Measurements from ENCODE around the gene TMEM183A.

The TMEM183A gene

DNA sequence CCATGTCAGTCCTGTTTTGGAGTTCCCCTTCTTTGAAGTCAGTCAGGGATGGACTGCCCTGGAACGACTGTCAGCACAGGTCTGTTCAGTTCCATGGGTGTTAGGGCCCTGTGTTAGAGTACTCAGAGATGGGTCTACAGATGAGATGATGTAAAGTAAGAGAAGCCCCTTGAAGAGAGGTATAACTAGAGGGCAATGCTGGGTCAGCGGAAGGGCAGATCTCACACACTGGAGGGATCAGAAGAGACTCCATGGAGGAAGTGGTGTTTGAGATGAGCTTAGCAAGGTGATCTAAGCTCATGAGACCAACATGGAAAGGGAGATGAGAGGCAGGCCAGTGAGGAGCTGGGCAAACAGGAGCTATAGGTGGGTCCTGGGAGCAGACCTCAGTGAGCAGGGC, 26.7 kb downstream of the TMEM183A start:
- TF ChIP-seq EZH2 (IDR thresholded peaks at IDR 0.05; ENCODE audit: borderline replicate concordance, low read depth, low read length, severe bottlenecking) (no peak), CTCF (IDR thresholded peaks at IDR 0.05; ENCODE audit: borderline replicate concordance, extremely low read depth, low read length, poor library complexity, severe bottlenecking) (no peak)
- no peaks in the 10 kb centered on the region for H3K9me3 ChIP-seq (ENCODE audit: insufficient read depth, low read length, severe bottlenecking)
- H3K4me3 ChIP-seq (ENCODE audit: low read depth in 1 of 2, low read length in 2 of 2): no peak overlapping the region
- no peaks in the 10 kb centered on the region for H3K4me1 ChIP-seq (ENCODE audit: insufficient read depth, low read length)
- H3K27me3 ChIP-seq (ENCODE audit: insufficient read depth, low read length, poor library complexity): peaks cover 9% of the 10 kb centered on the region
- no peaks in the 10 kb centered on the region for H3K79me2 ChIP-seq (ENCODE audit: insufficient read depth, low read length)
- H3K27ac ChIP-seq (ENCODE audit: low read length): no peak overlapping the region
- no peaks in the 10 kb centered on the region; the same call in 1 of the 2 replicates for H4K20me1 ChIP-seq (ENCODE audit: insufficient read depth, low read length)
- H2AFZ ChIP-seq (ENCODE audit: low read depth, low read length): no peak overlapping the region
- DNase-seq (no peak), ATAC-seq (ENCODE audit: insufficient read depth, low read depth) (no peak)
- no peaks in the 10 kb centered on the region for H3K36me3 ChIP-seq (ENCODE audit: insufficient read depth, low read length)
- H3K9ac ChIP-seq (ENCODE audit: low read depth, low read length): no peak overlapping the region
- H3K4me2 ChIP-seq (ENCODE audit: insufficient read depth, low read length): no peak overlapping the region

DNA sequence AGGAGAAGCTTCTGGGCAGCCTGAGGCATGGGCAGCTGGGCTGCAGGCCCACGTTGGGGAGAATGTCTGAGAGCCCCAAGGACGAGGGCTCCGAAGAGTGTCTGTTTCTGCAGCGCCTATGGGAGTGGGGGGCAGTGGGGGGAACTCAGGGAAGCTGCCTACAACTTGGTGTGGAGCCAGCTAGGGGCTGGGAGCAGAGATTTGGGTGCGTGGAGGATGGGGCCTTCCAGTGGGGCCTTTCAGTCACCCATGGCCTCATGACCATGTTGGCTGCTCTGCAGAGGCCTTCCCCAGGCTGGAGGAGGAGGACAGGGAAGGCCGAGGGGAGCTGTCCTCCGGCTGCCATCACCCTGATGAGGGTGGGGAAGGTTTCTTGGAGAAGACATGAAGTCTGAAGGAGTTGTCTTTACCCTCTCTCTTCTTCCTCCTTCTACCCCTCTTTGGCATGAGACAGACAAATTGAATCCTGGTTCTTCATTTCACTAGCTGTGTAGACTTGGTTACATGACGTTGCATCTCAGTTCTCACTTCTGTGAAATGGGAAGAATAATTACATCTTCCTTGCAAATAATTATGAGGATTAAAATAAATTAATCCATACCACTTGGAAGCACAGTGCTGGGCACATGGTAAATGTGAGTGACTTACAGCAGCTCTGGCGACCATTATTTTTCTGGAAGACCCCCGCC, 27.4 kb downstream of the TMEM183A start:
- H3K27ac ChIP-seq (ENCODE audit: low read length): no peak overlapping the region
- TF ChIP-seq CTCF (IDR thresholded peaks at IDR 0.05; ENCODE audit: borderline replicate concordance, extremely low read depth, low read length, poor library complexity, severe bottlenecking): no peak
- TF ChIP-seq EZH2 (IDR thresholded peaks at IDR 0.05; ENCODE audit: borderline replicate concordance, low read depth, low read length, severe bottlenecking): no peak
- H3K9ac ChIP-seq (ENCODE audit: low read depth, low read length): no peak overlapping the region
- ATAC-seq (ENCODE audit: insufficient read depth, low read depth): no peak
- H4K20me1 ChIP-seq (ENCODE audit: insufficient read depth, low read length): no peaks in the 10 kb centered on the region; the same call in 1 of the 2 replicates
- DNase-seq: no peak
- H2AFZ ChIP-seq (ENCODE audit: low read depth, low read length): no peak overlapping the region
- H3K4me1 ChIP-seq (ENCODE audit: insufficient read depth, low read length): no peaks in the 10 kb centered on the region
- no peaks in the 10 kb centered on the region for H3K36me3 ChIP-seq (ENCODE audit: insufficient read depth, low read length)
- no peak overlapping the region for H3K4me2 ChIP-seq (ENCODE audit: insufficient read depth, low read length)
- no peaks in the 10 kb centered on the region for H3K9me3 ChIP-seq (ENCODE audit: insufficient read depth, low read length, severe bottlenecking)
- H3K4me3 ChIP-seq (ENCODE audit: low read depth in 1 of 2, low read length in 2 of 2): no peak overlapping the region
- H3K27me3 ChIP-seq (ENCODE audit: insufficient read depth, low read length, poor library complexity): peaks cover 9% of the 10 kb centered on the region
- no peaks in the 10 kb centered on the region for H3K79me2 ChIP-seq (ENCODE audit: insufficient read depth, low read length)

- TF ChIP-seq EZH2 (IDR thresholded peaks at IDR 0.05; ENCODE audit: borderline replicate concordance, low read depth, low read length, severe bottlenecking) (no peak), CTCF (IDR thresholded peaks at IDR 0.05; ENCODE audit: borderline replicate concordance, extremely low read depth, low read length, poor library complexity, severe bottlenecking) (no peak)
- peaks cover 9% of the 10 kb centered on the region for H3K27me3 ChIP-seq (ENCODE audit: insufficient read depth, low read length, poor library complexity)
- no peaks in the 10 kb centered on the region for H3K36me3 ChIP-seq (ENCODE audit: insufficient read depth, low read length)
- H3K27ac ChIP-seq (ENCODE audit: low read length): no peak overlapping the region
- H3K4me1 ChIP-seq (ENCODE audit: insufficient read depth, low read length): no peaks in the 10 kb centered on the region
- H2AFZ ChIP-seq (ENCODE audit: low read depth, low read length): no peak overlapping the region
- H4K20me1 ChIP-seq (ENCODE audit: insufficient read depth, low read length): no peaks in the 10 kb centered on the region; the same call in 1 of the 2 replicates
- H3K4me3 ChIP-seq (ENCODE audit: low read depth in 1 of 2, low read length in 2 of 2): no peak overlapping the region
- ATAC-seq (ENCODE audit: insufficient read depth, low read depth): no peak
- no peak overlapping the region for H3K4me2 ChIP-seq (ENCODE audit: insufficient read depth, low read length)
- no peak for DNase-seq
- no peaks in the 10 kb centered on the region for H3K79me2 ChIP-seq (ENCODE audit: insufficient read depth, low read length)
- H3K9me3 ChIP-seq (ENCODE audit: insufficient read depth, low read length, severe bottlenecking): no peaks in the 10 kb centered on the region
- H3K9ac ChIP-seq (ENCODE audit: low read depth, low read length): no peak overlapping the region
Measured at GRCh38 chr1:203035111-203036000, 28.2 kb downstream of the TMEM183A start.
